Stimulated activated CD8-positive, alpha-beta memory T cell treated with anti-CD3 and anti-CD28 coated beads, Interleukin-12 subunit alpha, Interleukin-12 subunit beta, amount 100 ng/mL, for 1 hour (primary cell): ENCODE measurements around the gene DRAM2.

Experiments
- DNase-seq: peaks from one replicate; pipeline ENCODE4 v3.0.0-alpha.2; 2020; ENCODE audit warnings: low read depth

Gene DRAM2

DNA sequence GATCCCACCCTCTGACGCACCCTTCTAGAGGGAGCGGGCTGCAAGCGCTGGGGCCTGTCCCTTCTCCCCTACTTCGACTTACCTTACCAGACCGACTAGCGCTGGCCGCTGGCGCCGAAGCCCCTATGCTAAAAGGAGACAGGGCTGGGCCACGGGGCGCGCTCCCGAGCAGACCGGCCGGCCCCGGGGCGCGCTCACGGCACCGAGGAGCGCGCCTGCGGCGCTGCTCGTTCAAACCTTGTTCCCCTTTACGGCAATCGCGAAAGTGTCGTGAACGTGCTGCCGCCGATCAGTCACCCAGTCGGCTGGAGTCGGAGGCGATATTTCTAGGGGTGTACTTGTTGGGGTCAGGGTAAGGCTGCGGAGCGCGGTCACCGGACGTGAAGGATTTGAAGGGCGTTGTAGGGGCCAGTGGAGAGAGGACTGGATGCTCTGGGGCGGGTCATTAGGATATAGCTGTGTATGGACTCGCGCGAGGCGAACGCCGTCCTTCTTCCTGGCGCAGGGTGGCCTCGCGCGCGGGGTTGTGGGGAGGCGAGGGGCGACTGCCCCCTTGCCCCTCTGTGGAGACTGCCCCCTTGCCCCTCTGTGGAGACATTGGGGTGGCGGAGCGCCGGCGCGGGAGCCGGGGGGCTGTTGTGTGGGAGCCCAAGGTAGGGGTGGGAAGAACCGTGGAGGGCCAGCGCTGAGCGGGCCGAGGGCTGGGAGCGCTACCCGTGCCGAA lies at the start of gene DRAM2, which contains the start of gene CEPT1:
Gene DRAM2 (minus strand): TSS at position 138 of the 724 bp plus-strand sequence. CDS start 8,539 bp downstream, outside the sequence.
Gene CEPT1 (plus strand): TSS at position 268 of the 724 bp plus-strand sequence. CDS start 7,492 bp downstream, outside the sequence.
- peak; percentile 84 for DNase-seq

DNA sequence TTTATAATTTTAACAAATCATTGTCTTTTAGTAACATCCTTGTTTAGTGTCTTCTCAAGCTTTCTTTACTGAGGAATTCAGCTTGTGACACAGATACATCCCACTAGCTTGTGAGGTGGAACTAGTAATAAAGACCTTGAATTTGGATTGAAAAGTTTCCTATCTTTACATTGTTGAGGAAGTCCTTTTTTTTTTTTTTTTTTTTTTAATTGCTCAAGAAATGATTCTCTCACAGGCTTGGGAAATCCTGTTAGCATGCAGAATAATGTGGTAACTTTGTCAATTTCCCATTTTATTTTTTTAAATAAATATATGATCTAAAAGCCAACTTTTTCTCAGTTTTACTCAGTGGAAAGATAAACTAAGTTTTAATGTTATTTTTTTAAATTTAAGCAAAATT lies 44.8 kb upstream of the DRAM2 start:
- no peak for DNase-seq

DNA sequence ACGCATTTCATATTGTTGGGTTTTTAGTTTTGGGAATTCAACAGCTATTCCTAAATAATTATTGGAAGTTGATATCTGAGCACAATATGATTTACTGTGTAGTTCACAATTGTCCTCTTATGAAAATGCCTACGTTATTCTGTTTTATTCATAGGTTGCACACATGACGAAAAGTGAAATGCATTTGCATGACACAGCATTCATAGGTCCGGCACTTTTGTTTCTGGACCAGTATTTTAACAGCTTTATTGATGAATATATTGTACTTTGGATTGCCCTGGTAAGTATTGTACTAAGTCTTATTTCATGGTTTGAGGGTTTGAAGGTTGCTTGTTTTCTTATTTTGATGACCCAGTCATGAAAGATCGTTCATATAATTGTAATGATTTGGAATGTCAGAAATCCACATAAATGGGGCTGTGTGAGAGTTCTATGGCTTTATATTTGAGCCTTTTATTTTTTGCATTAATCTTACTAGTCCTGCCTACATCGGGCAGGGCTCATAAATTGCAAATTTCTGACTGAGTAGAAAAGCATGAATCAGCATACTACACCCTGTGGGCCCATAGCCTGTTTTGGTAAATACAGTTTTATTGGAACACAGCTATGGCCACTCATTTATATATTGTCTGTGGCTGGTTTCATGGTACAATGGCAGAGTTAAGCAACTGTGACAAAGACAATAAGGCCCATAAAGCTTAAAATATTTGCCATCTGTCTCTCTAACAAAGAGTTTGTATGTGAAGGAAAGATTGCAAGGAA lies 43.6 kb upstream of the DRAM2 start:
- DNase-seq = no peak

DNA sequence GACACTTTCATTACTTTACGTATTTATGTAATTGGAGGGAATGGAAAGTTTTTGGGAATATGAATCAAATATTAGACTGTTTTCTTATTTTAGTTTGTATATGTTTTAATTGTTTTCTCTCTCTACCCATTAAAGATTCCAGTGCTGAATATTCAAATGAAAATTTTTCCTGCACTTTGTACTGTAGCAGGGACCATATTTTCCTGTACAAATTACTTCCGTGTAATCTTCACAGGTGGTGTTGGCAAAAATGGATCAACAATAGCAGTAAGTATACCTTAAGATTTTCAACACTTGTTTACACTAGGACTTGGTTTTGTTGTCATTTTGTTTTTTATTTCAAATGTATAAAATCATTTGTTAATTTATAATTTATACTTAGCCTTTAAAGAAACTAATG lies 42.2 kb upstream of the DRAM2 start:
- DNase-seq = no peak

DNA sequence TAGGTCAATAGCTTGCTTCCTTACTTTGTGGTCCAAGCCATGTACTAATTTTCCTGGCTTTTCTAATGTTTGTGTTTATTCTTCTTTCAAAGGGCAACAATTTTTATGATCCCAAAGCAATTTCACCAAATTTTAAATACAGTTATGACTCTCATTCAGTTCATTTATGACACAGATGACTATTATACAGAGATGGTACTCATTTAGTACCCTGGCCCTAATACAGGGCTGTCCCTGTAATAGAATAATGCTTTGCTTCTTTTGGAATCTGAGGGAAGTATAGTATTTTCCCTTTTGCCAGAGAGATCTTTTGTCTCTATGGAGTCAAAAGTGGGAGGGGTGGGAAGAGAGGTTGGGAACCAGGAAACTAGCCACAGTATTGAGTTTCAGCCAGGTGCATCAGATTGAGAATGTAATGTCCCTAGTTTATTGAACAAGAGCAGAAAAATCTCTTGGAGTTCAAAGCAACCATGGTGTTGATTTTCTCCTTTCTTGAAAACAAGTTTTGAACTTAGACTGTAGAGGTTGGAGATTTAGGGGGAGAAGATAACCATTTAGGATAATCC lies 40.2 kb upstream of the DRAM2 start:
- DNase-seq = no peak

DNA sequence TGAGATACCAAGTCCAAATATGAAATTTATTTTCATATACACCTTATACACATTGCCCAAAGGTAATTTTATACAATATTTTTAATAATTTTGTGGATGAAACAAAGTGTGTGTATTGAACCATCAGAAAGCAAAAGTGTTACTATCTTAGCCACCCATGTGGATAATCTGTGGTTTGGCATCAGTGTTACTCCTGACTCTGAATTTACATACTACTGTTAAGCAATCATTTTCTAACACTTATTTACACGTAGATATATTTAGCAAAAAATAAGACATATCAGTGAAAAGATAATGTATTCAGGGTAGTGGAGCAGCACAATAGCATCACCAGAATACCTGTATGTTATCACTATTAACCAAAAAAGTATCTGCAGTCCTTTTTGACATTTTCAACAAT lies 36.8 kb upstream of the DRAM2 start:
- no peak for DNase-seq

DNA sequence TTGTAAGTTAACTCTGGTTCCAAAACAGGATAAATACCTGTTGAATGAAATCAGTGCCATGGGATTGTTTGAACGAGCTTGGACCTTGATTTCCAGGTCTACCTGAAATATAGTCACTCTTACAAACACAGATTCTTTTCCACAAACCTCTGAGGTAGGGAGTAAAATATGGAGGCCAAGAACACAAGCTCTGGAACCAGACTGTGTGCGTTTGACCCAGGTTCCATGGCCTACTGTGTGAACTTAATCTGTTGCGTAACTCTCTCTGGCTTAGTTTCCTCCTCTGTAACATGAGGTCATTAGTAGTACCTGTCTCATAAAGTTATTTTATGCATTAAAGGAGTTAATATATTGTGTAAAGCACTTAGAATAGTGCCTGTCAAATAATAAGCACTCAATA lies 35.5 kb upstream of the DRAM2 start:
- no peak for DNase-seq

DNA sequence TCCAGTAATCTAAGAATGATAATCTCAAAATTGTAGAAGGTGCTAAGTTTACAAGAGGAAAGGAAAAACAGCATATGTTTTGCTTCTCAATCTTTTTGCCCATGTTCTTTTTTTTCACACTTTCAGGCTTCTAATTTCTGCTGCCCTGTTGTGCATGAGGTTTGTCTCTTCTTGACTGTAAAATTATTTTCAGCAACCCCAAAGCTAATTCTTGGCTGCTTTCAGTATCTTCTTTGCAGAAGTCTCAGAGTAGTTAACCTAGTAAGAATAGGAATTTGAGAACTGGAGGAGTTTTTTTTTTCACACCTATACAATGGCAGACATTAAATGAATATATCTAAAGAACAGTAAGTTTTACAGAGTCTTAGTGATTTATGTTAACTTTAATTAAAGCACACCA lies 34.2 kb upstream of the DRAM2 start:
- no peak for DNase-seq

DNA sequence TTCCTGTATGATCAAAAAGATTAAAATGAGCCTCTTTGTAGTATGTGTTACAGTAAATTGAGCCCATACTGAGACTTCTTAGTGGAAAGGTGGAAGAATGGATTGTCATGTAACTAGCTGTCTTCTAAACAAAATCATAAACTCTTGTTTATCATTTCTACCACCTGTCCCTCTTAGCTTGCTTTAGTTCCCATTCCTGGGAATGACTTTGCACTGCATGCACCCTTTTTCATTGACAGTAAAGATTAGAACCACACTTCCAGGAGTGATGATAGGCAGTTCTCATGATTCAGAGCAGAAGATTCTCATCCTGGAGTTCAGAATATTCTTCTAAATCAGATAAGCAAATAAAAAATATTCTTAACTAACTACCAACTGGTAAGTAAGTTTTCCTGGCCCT lies 32.6 kb upstream of the DRAM2 start:
- no peak for DNase-seq

DNA sequence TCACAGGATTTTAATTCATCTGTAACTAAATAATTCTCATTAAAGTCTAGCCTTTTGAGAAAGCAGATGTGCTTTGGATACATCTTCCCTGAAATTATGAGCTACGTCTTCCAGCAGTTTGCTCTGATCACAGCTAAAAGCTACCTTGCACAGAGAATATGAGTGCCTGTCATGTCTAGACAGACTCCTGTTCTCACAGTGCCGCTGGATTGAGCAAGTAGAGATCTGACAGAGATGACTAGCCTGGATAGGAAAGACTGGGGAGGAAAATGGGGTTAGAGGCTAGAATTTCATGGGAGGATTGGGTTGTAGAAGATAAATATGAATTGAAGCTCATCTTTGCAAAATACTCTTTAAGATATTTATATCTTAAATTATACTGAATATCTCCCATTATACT lies 24.3 kb upstream of the DRAM2 start:
- DNase-seq = no peak

DNA sequence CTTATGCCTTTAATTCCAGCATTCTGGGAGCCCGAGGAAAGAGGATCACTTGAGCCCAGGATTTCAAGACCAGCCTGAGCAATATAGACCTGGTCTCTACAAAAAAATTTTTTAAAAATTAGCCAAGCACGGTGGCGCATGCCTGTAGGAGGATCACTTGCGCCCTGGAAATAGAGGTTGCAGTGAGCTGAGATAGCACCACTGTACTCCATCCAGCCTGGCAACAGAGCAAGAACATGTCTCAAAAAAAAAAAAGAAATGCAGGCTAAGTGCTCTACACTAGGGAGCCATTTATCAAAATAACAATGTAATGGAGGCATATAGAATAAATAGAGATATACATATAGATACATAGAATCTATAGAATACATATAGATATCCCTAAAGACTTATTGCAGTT lies 23.5 kb upstream of the DRAM2 start:
- no peak for DNase-seq

DNA sequence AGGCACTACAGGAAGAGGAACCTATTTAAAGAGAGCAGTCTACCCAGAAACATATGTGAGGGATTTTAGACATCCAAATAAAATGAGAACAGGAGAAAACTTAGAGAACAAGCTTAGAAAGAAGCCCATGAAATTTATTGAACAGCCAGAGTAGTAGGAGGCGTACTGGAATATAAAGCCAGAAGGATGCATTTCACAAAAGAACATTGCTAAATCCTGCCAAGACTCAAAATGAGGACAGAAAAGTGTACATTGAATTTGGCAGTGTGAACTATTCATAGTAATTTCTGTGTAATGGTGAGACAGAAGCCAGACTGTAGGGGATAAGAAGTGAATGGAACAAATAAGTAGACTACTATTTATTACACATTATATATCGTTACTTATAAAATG lies 22.6 kb upstream of the DRAM2 start:
- no peak for DNase-seq

DNA sequence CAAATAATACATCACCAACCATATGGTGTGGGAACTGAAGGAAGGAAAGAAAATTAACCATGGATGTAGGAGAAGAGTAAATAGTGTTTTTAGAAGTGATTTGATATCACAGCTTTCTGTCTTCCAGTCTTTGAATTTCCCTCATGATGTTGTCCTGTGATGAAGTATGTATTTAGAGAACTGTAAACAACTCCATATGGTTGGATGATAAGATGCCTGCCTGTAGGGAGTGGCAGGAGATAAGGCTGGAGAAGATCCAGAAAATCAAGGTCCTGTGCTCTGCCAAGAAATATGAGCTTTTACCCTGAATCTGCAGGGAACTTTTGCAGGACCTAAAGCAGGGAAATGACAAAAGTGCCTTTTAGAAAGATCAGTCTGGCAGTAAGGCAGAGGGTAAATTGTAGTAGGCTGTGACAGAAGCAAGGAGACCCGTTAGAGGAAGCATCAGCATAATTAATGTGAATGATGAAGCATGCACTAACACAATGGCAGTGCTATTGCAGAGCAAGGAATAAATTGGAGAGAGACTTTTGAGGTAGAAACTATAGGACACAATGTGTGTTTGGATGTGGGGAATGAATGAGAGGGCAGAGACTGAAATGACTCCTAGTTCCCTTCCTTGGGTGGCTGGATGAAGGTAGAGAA lies 22.1 kb upstream of the DRAM2 start:
- DNase-seq = no peak

DNA sequence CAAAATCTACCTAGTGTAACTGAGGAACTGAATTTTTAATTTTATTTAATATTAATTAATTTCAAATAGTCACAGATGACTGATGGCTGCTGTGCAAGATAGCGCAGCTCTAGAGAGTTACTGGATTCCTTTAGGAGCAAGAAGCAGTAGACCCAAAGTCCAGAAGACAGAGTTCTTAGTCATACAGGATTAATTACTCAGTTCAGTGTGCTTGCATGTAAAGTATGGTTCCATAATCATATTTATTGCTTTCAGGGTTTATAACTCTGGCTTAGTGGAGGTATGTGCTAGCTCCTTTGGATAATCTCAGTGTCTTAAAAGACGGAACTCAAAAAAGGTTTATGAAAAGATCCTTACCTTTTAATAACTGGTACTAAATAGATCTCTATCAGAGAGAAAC lies 17.5 kb upstream of the DRAM2 start:
- no peak for DNase-seq

DNA sequence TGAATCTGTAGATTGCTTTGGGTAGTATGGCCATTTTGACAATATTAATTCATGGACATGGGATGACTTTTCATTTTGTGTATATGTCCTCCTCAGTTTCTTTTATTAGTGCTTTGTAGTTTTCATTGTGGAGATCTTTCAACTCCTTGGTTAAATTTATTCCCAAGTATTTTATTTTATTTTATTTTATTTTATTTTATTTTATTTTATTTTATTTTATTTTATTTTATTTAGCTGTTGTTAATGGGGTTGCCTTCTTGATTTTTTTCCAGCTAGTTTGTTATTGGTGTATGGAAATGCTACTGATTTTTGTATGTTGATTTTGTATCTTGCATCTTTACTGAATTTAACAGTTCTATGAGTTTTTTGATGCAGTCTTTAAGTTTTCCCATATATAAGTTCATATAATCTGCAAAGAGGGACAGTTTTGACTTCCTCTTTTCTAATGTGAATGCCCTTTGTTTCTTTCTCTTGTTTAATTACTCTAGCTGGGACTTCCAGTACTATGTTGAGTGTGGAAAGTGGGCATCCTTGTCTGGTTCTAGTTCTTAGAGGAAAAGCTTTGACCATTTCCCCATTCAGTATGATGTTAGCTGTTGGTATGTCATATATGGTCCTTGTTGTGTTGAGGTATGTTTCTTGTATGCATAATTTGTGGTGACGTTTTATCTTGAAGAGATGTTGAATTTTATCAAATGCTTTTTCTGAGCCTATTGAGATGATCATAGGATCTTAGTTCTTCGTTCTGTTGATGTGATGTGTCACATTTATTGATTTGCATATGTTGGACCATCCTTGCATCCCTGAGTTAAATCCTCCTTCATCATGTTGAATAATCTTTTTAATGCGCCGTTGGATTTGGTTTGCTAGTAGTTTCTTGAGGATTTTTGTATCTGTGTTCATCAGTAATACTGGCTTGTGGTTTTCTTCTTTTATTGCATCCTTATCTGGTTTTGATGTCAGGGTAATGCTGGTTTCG lies 14.4 kb upstream of the DRAM2 start:
- DNase-seq = no peak

DNA sequence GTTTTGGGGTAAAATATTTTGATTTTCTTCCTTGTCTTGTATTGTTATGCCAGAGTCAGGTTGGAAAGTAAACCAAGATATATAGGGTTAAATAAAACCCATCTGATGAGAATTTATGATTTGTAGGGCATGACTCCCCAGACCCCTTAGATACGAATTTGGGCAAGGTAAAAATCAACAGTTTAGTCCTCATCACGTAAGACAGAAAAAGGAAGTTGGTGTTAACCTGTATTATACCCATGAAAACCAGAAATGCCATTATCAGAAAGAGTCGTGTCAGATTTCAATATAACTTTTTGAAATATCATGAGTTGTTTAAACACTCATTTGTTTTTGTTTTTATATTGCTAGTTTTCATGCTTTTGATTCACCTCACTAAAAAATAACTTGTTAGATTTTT lies 11.9 kb upstream of the DRAM2 start:
- DNase-seq = no peak

DNA sequence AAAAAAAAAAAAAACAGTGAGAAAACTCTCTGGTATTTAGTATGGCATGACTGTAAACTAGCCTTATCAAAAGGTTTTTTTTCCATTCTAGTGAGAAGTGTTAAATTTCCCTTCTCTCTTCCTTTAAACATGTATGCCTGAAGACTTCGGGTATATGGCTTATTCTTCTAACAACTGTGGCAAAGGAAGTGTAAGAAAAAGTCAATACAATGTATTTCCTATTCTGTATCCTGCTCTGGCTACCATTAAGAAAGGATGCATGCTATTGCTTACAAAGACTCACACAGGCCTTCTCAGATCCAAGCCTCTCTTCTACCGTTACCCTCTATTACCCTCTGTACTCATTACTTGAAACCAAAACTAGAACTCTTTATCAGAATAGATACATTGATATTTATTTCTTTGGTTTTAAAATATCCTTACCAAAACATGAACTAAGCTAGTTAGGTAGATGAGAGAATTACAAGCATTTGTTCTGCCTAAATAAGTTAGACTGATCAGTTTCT lies 8.5 kb upstream of the DRAM2 start:
- DNase-seq = no peak

DNA sequence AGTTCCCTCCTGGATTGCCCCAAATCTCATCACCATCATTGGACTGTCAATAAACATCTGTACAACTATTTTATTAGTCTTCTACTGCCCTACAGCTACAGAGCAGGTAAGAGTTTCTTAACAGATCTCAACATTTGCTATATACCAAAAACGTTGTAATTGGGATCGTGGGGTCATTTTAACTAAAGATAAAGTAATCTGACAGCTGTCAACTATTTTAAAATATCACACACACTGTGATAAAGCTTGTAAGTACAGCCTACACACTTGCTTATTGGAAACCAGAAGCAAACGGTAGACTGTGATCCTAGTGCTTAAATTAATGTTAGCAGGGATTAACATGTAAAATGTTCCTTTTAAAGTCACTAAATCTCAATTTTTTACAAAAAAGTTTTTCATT lies 8.1 kb upstream of the DRAM2 start:
- DNase-seq = no peak

DNA sequence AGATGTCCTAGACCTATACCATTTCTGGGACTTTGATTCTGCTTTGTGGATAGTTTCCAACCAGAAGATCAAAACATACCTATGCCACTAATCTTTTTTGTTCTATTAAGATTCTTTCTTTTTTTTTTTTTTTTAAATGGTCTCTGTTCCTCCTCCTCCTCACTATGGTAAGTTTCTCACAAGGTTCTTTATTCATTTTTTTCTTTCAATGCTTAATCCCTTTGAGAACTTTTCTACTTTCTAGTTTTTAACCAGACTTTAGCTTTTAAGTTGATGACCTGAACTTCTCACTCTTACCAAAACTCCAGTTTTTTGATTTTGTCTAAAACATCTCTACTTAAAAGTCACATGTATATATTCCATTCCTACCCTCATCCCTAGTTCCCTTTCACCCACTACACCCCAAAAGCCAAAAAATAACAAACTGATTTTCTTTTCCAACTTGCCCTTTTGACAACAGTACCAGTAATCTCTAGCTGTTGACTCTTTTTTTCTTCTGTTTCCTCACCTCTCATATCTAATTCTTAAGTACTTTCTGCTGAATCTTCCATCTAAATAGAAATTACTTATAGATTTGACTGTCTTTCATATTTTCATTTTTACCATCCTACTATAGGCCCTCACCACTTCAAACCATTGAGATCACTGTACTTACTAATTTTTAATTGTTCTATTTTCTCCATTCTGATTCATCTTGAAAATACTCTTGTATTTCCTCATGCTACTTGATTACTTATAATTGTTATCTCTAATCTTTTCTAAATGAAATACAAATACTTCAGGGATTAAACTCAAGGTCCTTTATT lies 6.3 kb upstream of the DRAM2 start:
- DNase-seq = no peak

DNA sequence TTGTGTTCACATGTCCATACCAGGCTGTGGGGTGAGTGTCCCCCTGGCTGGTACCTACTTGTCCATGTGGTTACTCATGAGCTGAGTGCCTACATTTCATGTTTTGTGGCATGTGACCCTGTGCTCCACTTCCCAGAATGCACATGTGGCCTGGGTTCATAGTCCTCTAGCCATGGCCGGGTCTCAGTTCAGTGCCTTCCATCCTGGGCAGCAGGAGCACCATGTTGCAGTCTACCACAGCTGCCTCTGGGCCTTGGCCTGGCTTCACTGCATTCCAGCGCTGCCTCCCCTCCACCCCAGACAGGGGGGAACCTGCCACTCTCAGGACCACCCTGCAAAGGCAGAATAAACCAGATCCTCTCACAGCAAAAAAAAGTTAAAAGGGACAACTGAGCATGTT lies 5.6 kb upstream of the DRAM2 start:
- no peak for DNase-seq
